Adrenal gland (tissue), 12 donors: ENCODE results near the gene XIRP1. TPM values are rescaled to one million over a fixed set of nuclear protein-coding genes. Genes with fewer than 3 reads are reported as not detected.

Experiments used
- DNase-seq, 7 donors: peaks; one replicate each; pipeline ENCODE4 v3.0.0-alpha.2; 2019 to 2020
- H3K27ac ChIP-seq, 5 donors: fragments of 200-600 bp; sonication (generic) in 4 of 5; 1 replicate in 3 of 5; 2 replicates in 2 of 5; pipeline versions ENCODE4 v1.5.1 to v1.8.0; 2016 to 2020; ENCODE audit warnings: mild to moderate bottlenecking in 1 of 5
- H3K27me3 ChIP-seq: fragments of 200-600 bp; 2 replicates; pipeline ENCODE4 v1.8.0; 2021
- H3K36me3 ChIP-seq, 2 donors: fragments of 200-600 bp; replicated peaks in 1 of 2; 1 replicate in 1 of 2; 2 replicates in 1 of 2; pipeline versions ENCODE4 v1.5.1 to v1.8.0; 2018 to 2022
- H3K4me1 ChIP-seq, 2 donors: fragments of 200-600 bp; replicated peaks in 1 of 2; 1 replicate in 1 of 2; 2 replicates in 1 of 2; pipeline versions ENCODE4 v1.5.1 to v1.8.0; 2018 to 2021
- H3K4me3 ChIP-seq, 4 donors: fragments of 200-600 bp; sonication (generic) in 3 of 4; one replicate each; pipeline ENCODE4 v1.5.1; 2016 to 2018
- H3K9me3 ChIP-seq, 3 donors: fragments of 200-600 bp; sonication (generic) in 1 of 3; replicated peaks in 1 of 3; 1 replicate in 2 of 3; 2 replicates in 1 of 3; pipeline versions ENCODE4 v1.5.1 to v1.8.0; 2016 to 2021
- POLR2A ChIP-seq, 2 donors: fragments of 450-650 bp; IDR thresholded peaks; one replicate each; pipeline ENCODE4 v1.6.1; 2017; ENCODE audit warnings: antibody characterized with exemption in 2 of 2, mild to moderate bottlenecking in 2 of 2, moderate library complexity in 1 of 2
- WGBS, 4 donors: extraction: QIAGEN DNeasy Blood & Tissue Kit in 2 of 4; methylation state at CpG; one replicate each; pipeline versions ENCODE4 v1.1.5 to v1.1.7; 2013 to 2017; 5-methylcytosine and 5-hydroxymethylcytosine counted together
- intact Hi-C, 2 donors: fragments of 100-400 bp; cut with DNase I; formaldehyde crosslinking; loops; one replicate each; pipeline versions ENCODE4 v1.14.1 to v1.15.0; 2022 to 2023
- polyA plus RNA-seq, 3 donors: library from polyadenylated mRNA; stranded (reverse); fragments of 200-250 nt in 2 of 3; fragments of 350-450 nt in 1 of 3; fragmentation: Illumina TruSeq in 1 of 3; extraction: RNeasy Lipid Tissue Mini Kit (QIAGEN cat#74804) in 1 of 3; gene quantifications; one replicate each; pipeline ENCODE4 v1.2.3, GENCODE V29; 2013 to 2014
- total RNA-seq, 9 donors: library from RNA; depleted of rRNA in 4 of 9; stranded (reverse); fragments of >200 nt in 4 of 9; fragments of 120-200 nt in 1 of 9; fragmentation: NEBNext Ultra II Directional in 1 of 9; extraction: Animal tissue kit (Norgen Biotek cat#: 25700) in 1 of 9; gene quantifications; one replicate each; pipeline versions ENCODE4 v1.1.0 to v1.2.4, GENCODE V29; 2013 to 2023
- TF ChIP-seq, protein P1 (sequence below), 6 experiments: fragments of 450-650 bp in 4 of 6; fragments of 200-600 bp in 2 of 6; sonication (generic) in 1 of 6; IDR thresholded peaks; 1 replicate in 5 of 6; 2 replicates in 1 of 6; pipeline versions ENCODE4 v1.5.1 to v1.8.0; 2016 to 2021; ENCODE audit warnings: antibody characterized with exemption in 6 of 6, mild to moderate bottlenecking in 2 of 6, moderate library complexity in 1 of 6
- donor health status: healthy with polysubstance abuse.
- donor health status: Bipolar disorder and iron deficiency.
- donor health status: DM: yes; HTN: yes; CAD: no.
- donor health status: DM: no; HTN: no; CAD: no.
- donor health status: DM: no; HTN: no; CAD: no.
- donor health status: DM: yes; HTN: yes; CAD: no.

Gene XIRP1
- total and polyA plus RNA-seq, 12 donors: under 0.01 to 0.48 (median 0.21) TPM; not detected in 6

GRCh38 chr3:39188271-39189149 is 3.9 kb downstream of the XIRP1 start:
- TF ChIP-seq, protein P1, sequence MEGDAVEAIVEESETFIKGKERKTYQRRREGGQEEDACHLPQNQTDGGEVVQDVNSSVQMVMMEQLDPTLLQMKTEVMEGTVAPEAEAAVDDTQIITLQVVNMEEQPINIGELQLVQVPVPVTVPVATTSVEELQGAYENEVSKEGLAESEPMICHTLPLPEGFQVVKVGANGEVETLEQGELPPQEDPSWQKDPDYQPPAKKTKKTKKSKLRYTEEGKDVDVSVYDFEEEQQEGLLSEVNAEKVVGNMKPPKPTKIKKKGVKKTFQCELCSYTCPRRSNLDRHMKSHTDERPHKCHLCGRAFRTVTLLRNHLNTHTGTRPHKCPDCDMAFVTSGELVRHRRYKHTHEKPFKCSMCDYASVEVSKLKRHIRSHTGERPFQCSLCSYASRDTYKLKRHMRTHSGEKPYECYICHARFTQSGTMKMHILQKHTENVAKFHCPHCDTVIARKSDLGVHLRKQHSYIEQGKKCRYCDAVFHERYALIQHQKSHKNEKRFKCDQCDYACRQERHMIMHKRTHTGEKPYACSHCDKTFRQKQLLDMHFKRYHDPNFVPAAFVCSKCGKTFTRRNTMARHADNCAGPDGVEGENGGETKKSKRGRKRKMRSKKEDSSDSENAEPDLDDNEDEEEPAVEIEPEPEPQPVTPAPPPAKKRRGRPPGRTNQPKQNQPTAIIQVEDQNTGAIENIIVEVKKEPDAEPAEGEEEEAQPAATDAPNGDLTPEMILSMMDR (IDR thresholded peaks at IDR 0.05): no peak
- no peak for TF ChIP-seq POLR2A (IDR thresholded peaks at IDR 0.05)
- intact Hi-C loops: loop anchor here (5.0 to 10.0 kb wide), 3 partner anchors 104 to 196 kb away; partner anchors contain the start of gene SLC25A38 (in 1 of the 2)
- H3K36me3 ChIP-seq: no peaks in the 10 kb centered on the region
- H3K4me3 ChIP-seq: no peak overlapping the region
- no peak for DNase-seq
- no peak overlapping the region for H3K27ac ChIP-seq
- no peaks in the 10 kb centered on the region for H3K4me1 ChIP-seq
- H3K27me3 ChIP-seq: no peaks in the 10 kb centered on the region
- WGBS, 4 donors: 76 to 88% (median 81%) methylated on average over 18 to 35 of the region's 35 CpGs; no CpG with 5 or more reads in 1 of the 4 donors
- H3K9me3 ChIP-seq: no peaks in the 10 kb centered on the region

GRCh38 chr3:39187372-39188155 is 4.8 kb downstream of the XIRP1 start:
- H3K4me3 ChIP-seq: no peak overlapping the region

GRCh38 chr3:39186692-39187151 is 5.7 kb downstream of the XIRP1 start:
- Histone ChIP-seq H3K36me3 (no peaks in the 10 kb centered on the region), H3K27ac (no peak overlapping the region), H3K27me3 (no peaks in the 10 kb centered on the region), H3K4me1 (no peaks in the 10 kb centered on the region), H3K9me3 (no peaks in the 10 kb centered on the region), H3K4me3 (no peak overlapping the region)
- TF ChIP-seq POLR2A (IDR thresholded peaks at IDR 0.05): no peak
- TF ChIP-seq, protein P1 (IDR thresholded peaks at IDR 0.05): no peak
- intact Hi-C loops: loop anchor here (5.0 to 10.0 kb wide), 3 partner anchors 106 to 198 kb away; partner anchors contain the start of gene SLC25A38 (in 1 of the 2)
- 80 to 93% (median 90%) methylated on average over 3 to 11 of the region's 11 CpGs for WGBS, 4 donors
- DNase-seq: no peak

More at GRCh38 chr3:39187372-39188155, 4.8 kb downstream of the XIRP1 start:
- no peak overlapping the region for H3K27ac ChIP-seq
- H3K4me1 ChIP-seq: no peaks in the 10 kb centered on the region
- 88 to 94% (median 93%) methylated on average over 16 to 23 of the region's 23 CpGs for WGBS, 4 donors
- H3K9me3 ChIP-seq: no peaks in the 10 kb centered on the region
- intact Hi-C loops: loop anchor here (5.0 to 10.0 kb wide), 3 partner anchors 105 to 197 kb away; partner anchors contain the start of gene SLC25A38 (in 1 of the 2)
- no peaks in the 10 kb centered on the region for H3K36me3 ChIP-seq
- no peak for DNase-seq
- no peaks in the 10 kb centered on the region for H3K27me3 ChIP-seq
- no peak for TF ChIP-seq POLR2A (IDR thresholded peaks at IDR 0.05)
- TF ChIP-seq, protein P1 (IDR thresholded peaks at IDR 0.05): no peak
